Fibroblast of the aortic adventitia (primary cell): ENCODE measurements around the gene SLC9C2. TPM values are rescaled to one million over a fixed set of nuclear protein-coding genes. Genes with fewer than 3 reads are reported as not detected.
"Not testable (repeated sequence)": the region's sequence is repeated elsewhere in the genome, so short reads cannot be mapped to it uniquely, and the experiment has no call there.

ENCODE experiments used
- DNase-seq: peaks from one replicate; pipeline ENCODE4 v3.0.0-alpha.2; 2010; ENCODE audit warnings: low read depth
- H3K4me3 ChIP-seq: 2 replicates; pipeline ENCODE4 v1.5.1; 2011; ENCODE audit warnings: low read depth, mild to moderate bottlenecking, control low read depth, low read length, moderate library complexity
- total RNA-seq: library from RNA; depleted of rRNA; stranded (reverse); fragments of >200 nt; gene quantifications from 2 replicates; pipeline ENCODE4 v1.2.3, GENCODE V29; 2012; ENCODE audit warnings: low replicate concordance
- TF ChIP-seq, protein P1 (sequence below): IDR thresholded peaks from 2 replicates; pipeline ENCODE4 v1.5.1; 2011; ENCODE audit warnings: mild to moderate bottlenecking, low read length, control low read depth, inconsistent platforms; ENCODE audit not compliant: insufficient read depth

SLC9C2 gene
- total RNA-seq, 1 donor, result not detected

- TF ChIP-seq, protein P1, sequence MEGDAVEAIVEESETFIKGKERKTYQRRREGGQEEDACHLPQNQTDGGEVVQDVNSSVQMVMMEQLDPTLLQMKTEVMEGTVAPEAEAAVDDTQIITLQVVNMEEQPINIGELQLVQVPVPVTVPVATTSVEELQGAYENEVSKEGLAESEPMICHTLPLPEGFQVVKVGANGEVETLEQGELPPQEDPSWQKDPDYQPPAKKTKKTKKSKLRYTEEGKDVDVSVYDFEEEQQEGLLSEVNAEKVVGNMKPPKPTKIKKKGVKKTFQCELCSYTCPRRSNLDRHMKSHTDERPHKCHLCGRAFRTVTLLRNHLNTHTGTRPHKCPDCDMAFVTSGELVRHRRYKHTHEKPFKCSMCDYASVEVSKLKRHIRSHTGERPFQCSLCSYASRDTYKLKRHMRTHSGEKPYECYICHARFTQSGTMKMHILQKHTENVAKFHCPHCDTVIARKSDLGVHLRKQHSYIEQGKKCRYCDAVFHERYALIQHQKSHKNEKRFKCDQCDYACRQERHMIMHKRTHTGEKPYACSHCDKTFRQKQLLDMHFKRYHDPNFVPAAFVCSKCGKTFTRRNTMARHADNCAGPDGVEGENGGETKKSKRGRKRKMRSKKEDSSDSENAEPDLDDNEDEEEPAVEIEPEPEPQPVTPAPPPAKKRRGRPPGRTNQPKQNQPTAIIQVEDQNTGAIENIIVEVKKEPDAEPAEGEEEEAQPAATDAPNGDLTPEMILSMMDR, result no peak
- DNase-seq, result no peak
- H3K4me3 ChIP-seq, result no peak overlapping the region
Measured at GRCh38 chr1:173638043-173639021, 35.5 kb upstream of the SLC9C2 start.

GRCh38 chr1:173637236-173638042 lies 34.6 kb upstream of the SLC9C2 start:
- H3K4me3 ChIP-seq, DNase-seq: not testable (repeated sequence)

GRCh38 chr1:173635116-173635515 lies 32.2 kb upstream of the SLC9C2 start, which contains the start of gene TEX50:
TEX50 (plus strand) TSS chr1:173635338; CDS start chr1:173635522, 184 bp downstream.
- H3K4me3 ChIP-seq, result no peak within 1 kb of the TSS
- TF ChIP-seq, protein P1, result no peak
- DNase-seq, result no peak

- H3K4me3 ChIP-seq, result no peak overlapping the region
- peak; percentile 12 for DNase-seq
- TF ChIP-seq, protein P1, result no peak
Measured at GRCh38 chr1:173628888-173629287, 26.0 kb upstream of the SLC9C2 start.

GRCh38 chr1:173627269-173627668 lies 24.4 kb upstream of the SLC9C2 start:
- no peak overlapping the region for H3K4me3 ChIP-seq
- TF ChIP-seq, protein P1, result no peak
- DNase-seq, result no peak

DNA sequence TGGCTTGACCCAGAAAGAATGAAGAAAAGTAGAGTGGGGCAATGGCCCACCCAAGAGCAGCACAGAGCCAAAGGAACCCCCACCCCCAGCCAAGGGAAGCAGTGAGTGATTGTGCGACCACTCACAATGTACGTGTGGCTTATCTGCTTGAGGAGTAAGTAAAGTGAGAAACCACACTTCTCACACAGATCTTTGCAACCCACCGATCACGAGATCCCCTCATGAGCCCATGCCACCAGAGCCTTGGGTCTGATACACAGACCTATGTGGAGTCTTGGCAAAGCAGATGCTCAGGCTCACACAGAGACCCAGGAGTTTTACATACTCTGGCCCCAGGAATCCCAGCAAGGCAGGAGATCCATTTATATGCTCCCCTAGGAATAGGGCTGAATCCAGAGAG lies 14.0 kb upstream of the SLC9C2 start:
- H3K4me3 ChIP-seq, result no peak overlapping the region
- DNase-seq, result no peak
- TF ChIP-seq, protein P1, result no peak

GRCh38 chr1:173613086-173613485 lies 10.2 kb upstream of the SLC9C2 start:
- H3K4me3 ChIP-seq, DNase-seq: not testable (repeated sequence)
